HepG2 (cell line): Measurements from ENCODE around the gene ZFP36. TPM values are rescaled to one million over a fixed set of nuclear protein-coding genes. Genes with fewer than 3 reads are reported as not detected.

Experiments used
- AHR ChIP-seq: IDR thresholded peaks from 2 replicates; pipeline ENCODE4 v1.6.1; 2018; ENCODE audit warnings: missing genetic modification reagents, missing compliant biosample characterization
- ATF2 ChIP-seq: sonication (generic); formaldehyde crosslinking; IDR thresholded peaks from 2 replicates; pipeline ENCODE4 v1.4.0; 2020; ENCODE audit warnings: missing genetic modification reagents
- DMAP1 ChIP-seq: IDR thresholded peaks from 2 replicates; pipeline ENCODE4 v1.6.1; 2016
- FOXP4 ChIP-seq: sonication (generic); formaldehyde crosslinking; IDR thresholded peaks from 2 replicates; pipeline ENCODE4 v1.4.0; 2020; ENCODE audit warnings: missing genetic modification reagents
- GATAD2A ChIP-seq: IDR thresholded peaks from 2 replicates; pipeline ENCODE4 v1.6.1; 2016
- HDAC1 ChIP-seq: sonication (generic); formaldehyde crosslinking; IDR thresholded peaks from 2 replicates; pipeline ENCODE4 v1.5.1; 2020; ENCODE audit warnings: mild to moderate bottlenecking, missing genetic modification reagents
- HNF4A ChIP-seq: sonication (generic); formaldehyde crosslinking; IDR thresholded peaks from 2 replicates; pipeline ENCODE4 v1.4.0; 2020; ENCODE audit warnings: missing genetic modification reagents
- HOXA3 ChIP-seq: sonication (generic); formaldehyde crosslinking; IDR thresholded peaks from 2 replicates; pipeline ENCODE4 v1.5.0; 2020; ENCODE audit warnings: missing genetic modification reagents
- HOXD1 ChIP-seq: sonication (generic); formaldehyde crosslinking; IDR thresholded peaks from 2 replicates; pipeline ENCODE4 v1.5.0; 2020; ENCODE audit warnings: missing genetic modification reagents
- KDM6A ChIP-seq: IDR thresholded peaks from 2 replicates; pipeline ENCODE4 v1.6.1; 2016; ENCODE audit warnings: low read depth
- MXI1 ChIP-seq: IDR thresholded peaks from 3 replicates; pipeline ENCODE4 v1.6.1; 2012; ENCODE audit warnings: low read depth, low read length, inconsistent platforms, borderline replicate concordance
- NAIF1 ChIP-seq: sonication (generic); formaldehyde crosslinking; IDR thresholded peaks from 2 replicates; pipeline ENCODE4 v1.5.0; 2020; ENCODE audit warnings: mild to moderate bottlenecking, missing genetic modification reagents, borderline replicate concordance
- NR2F1 ChIP-seq, 2 experiments: fragments of 450-650 bp in 1 of 2; formaldehyde crosslinking in 1 of 2; IDR thresholded peaks; 2 replicates each; pipeline versions ENCODE4 v1.5.0 to v1.6.1; 2016 to 2020; ENCODE audit warnings: mild to moderate bottlenecking in 1 of 2, missing compliant biosample characterization in 1 of 2, missing genetic modification reagents in 1 of 2, moderate library complexity in 1 of 2
- PITX1 ChIP-seq: sonication (generic); formaldehyde crosslinking; IDR thresholded peaks from 2 replicates; pipeline ENCODE4 v1.5.1; 2020; ENCODE audit warnings: mild to moderate bottlenecking, missing genetic modification reagents
- PLSCR1 ChIP-seq: sonication (generic); formaldehyde crosslinking; IDR thresholded peaks from 2 replicates; pipeline ENCODE4 v1.5.0; 2020; ENCODE audit warnings: missing genetic modification reagents, mild to moderate bottlenecking, borderline replicate concordance
- POLR2A ChIP-seq, 2 experiments: IDR thresholded peaks; 2 replicates each; pipeline ENCODE4 v1.6.1; 2011; ENCODE audit warnings: low read depth in 2 of 2, low read length in 2 of 2, mild to moderate bottlenecking in 1 of 2, moderate library complexity in 1 of 2; ENCODE audit not compliant: insufficient read depth in 1 of 2
- REST ChIP-seq, 2 experiments: IDR thresholded peaks; 2 replicates each; pipeline ENCODE4 v1.6.1; 2011 to 2012; ENCODE audit warnings: low read length in 2 of 2, borderline replicate concordance in 1 of 2, low read depth in 1 of 2, mild to moderate bottlenecking in 1 of 2, moderate library complexity in 1 of 2
- RXRA ChIP-seq: sonication (generic); formaldehyde crosslinking; IDR thresholded peaks from 2 replicates; pipeline ENCODE4 v1.5.1; 2020; ENCODE audit warnings: missing genetic modification reagents
- SP5 ChIP-seq: IDR thresholded peaks from 2 replicates; pipeline ENCODE4 v1.6.1; 2016; ENCODE audit warnings: low read depth, borderline replicate concordance
- ZFP37 ChIP-seq: sonication (generic); formaldehyde crosslinking; IDR thresholded peaks from 2 replicates; pipeline ENCODE4 v1.4.0; 2020; ENCODE audit warnings: missing genetic modification reagents, borderline replicate concordance
- ZNF430 ChIP-seq: sonication (generic); formaldehyde crosslinking; IDR thresholded peaks from 2 replicates; pipeline ENCODE4 v1.9.0; 2021; ENCODE audit warnings: mild to moderate bottlenecking, missing genetic modification reagents
- polyA plus RNA-seq, 8 experiments: library from polyadenylated mRNA; depleted of rRNA in 3 of 8; stranded (reverse) in 7 of 8; unstranded in 1 of 8; fragments of >200 nt; fragmentation: Illumina TruSeq in 4 of 8; extraction: Trizol in 4 of 8; gene quantifications; 2 replicates each; pipeline versions ENCODE4 v1.2.1 to v1.2.3, GENCODE V29; 2011 to 2016; ENCODE audit warnings: low read depth in 4 of 8, missing spikeins in 1 of 8, mixed read lengths in 1 of 8; ENCODE audit not compliant: insufficient read depth in 1 of 8
- total RNA-seq, 5 experiments: library from RNA; depleted of rRNA; stranded (reverse); fragments of >200 nt; fragmentation: Illumina TruSeq; extraction: Trizol; gene quantifications; 2 replicates each; pipeline ENCODE4 v1.2.3, GENCODE V29; 2016; ENCODE audit warnings: low read depth in 1 of 5

Gene ZFP36
- total and polyA plus RNA-seq, 2 of the 13 experiments (the other 11 are each of a cell fraction or from before 2014, with no cell fraction given), result 1.4 to 1.7 TPM

- TF ChIP-seq PLSCR1 (CRISPR knock-in tag) (no peak), AHR (no peak), NR2F1 (CRISPR knock-in tag; IDR thresholded peaks at IDR 0.05) (peak; percentile 65 to 67; a peak in 3 of 4 replicates), MXI1 (peak; percentile 48; the same call in 1 of the 3 replicates), ZNF430 (CRISPR knock-in tag) (peak; percentile 68), GATAD2A (CRISPR knock-in tag) (peak; percentile 61), POLR2A (IDR thresholded peaks at IDR 0.05; ENCODE audit: insufficient read depth in 1 of 2, low read depth in 2 of 2, low read length in 2 of 2) (peak in 1 of 2 experiments; percentile 65; a peak in 2 of 4 replicates), NAIF1 (CRISPR knock-in tag) (no peak), ZFP37 (CRISPR knock-in tag) (peak; percentile 62; the same call in 1 of the 2 replicates), DMAP1 (CRISPR knock-in tag) (no peak), HOXA3 (CRISPR knock-in tag) (peak; percentile 62; the same call in 1 of the 2 replicates), HNF4A (CRISPR knock-in tag) (peak; percentile 94), RXRA (peak; percentile 97), HDAC1 (CRISPR knock-in tag) (peak; percentile 70), HOXD1 (CRISPR knock-in tag) (no peak), SP5 (CRISPR knock-in tag) (peak; percentile 51; the same call in 1 of the 2 replicates), KDM6A (CRISPR knock-in tag) (peak; percentile 58; the same call in 1 of the 2 replicates), ATF2 (CRISPR knock-in tag) (no peak), FOXP4 (CRISPR knock-in tag) (peak; percentile 68), PITX1 (CRISPR knock-in tag) (peak; percentile 60; the same call in 1 of the 2 replicates), REST (IDR thresholded peaks at IDR 0.05; ENCODE audit: borderline replicate concordance in 1 of 2, low read depth in 1 of 2, low read length in 2 of 2) (peak in 1 of 2 experiments; percentile 32; a peak in 1 of 4 replicates)
- TF ChIP-seq, all 625 proteins: peak for 113
These were observed 4.6 kb downstream of the ZFP36 start (continued) for GRCh38 chr19:39411081-39411831.
